ENCODE data around the gene ARF3. TPM values are rescaled to one million over a fixed set of nuclear protein-coding genes. Genes with fewer than 3 reads are reported as not detected.
A peak's percentile ranks its signal among the peaks of the same experiment; 100 is the strongest.

Gene ARF3
- total and polyA plus RNA-seq, 2 donors (not counting 1 experiment from before 2014, with no cell fraction given) = 28.1 to 182 TPM

- DNase-seq (ENCODE audit: low read depth in 2 of 2) = peak in 1 of 2 donors; percentile 26
- H2AFZ ChIP-seq (ENCODE audit: low read length) = no peak overlapping the region
- peaks cover 12% of the 10 kb centered on the region for H3K36me3 ChIP-seq (ENCODE audit: control insufficient read depth, insufficient read depth, low read length)
- H3K27me3 ChIP-seq (ENCODE audit: control insufficient read depth, insufficient read depth, low read length) = peaks cover 16% of the 10 kb centered on the region
- peak overlapping the region; percentile 6 to 47 (median 20) for H3K4me3 ChIP-seq (replicated peaks in 1 of 4; ENCODE audit: control extremely low read depth in 1 of 4, insufficient read depth in 1 of 4, low read depth in 3 of 4, low read length in 4 of 4)
- TF ChIP-seq EZH2 (IDR thresholded peaks at IDR 0.05; ENCODE audit: low read length, missing control alignments) = peak; percentile 58
- TF ChIP-seq CTCF (conservative IDR thresholded peaks at IDR 0.05 in 1 of 2, IDR thresholded peaks at IDR 0.05 in 1 of 2; ENCODE audit: low read depth in 1 of 2, low read length in 2 of 2) = no peak
- H4K20me1 ChIP-seq (ENCODE audit: control insufficient read depth, extremely low read depth, insufficient read depth, low read length) = no peaks in the 10 kb centered on the region
- no peaks in the 10 kb centered on the region for H3K79me2 ChIP-seq (ENCODE audit: control insufficient read depth, insufficient read depth, low read length)
- H3K9ac ChIP-seq (ENCODE audit: insufficient read depth, low read length) = no peak overlapping the region
- no peak overlapping the region for H3K27ac ChIP-seq (ENCODE audit: insufficient read depth, low read length)
- peak overlapping the region; percentile 75 for H3K4me2 ChIP-seq (ENCODE audit: extremely low read depth, insufficient read depth, low read length)
- no peaks in the 10 kb centered on the region for H3K9me3 ChIP-seq (ENCODE audit: control insufficient read depth, insufficient read depth, low read depth, low read length)
- peaks cover 14% of the 10 kb centered on the region for H3K4me1 ChIP-seq (ENCODE audit: control insufficient read depth, extremely low read depth, insufficient read depth, low read length)
Observed at GRCh38 chr12:48998497-48999353, 41.4 kb upstream of the ARF3 start.

GRCh38 chr12:48997719-48998496 lies 40.6 kb upstream of the ARF3 start:
- H4K20me1 ChIP-seq (ENCODE audit: control insufficient read depth, extremely low read depth, insufficient read depth, low read length) = no peaks in the 10 kb centered on the region
- no peak overlapping the region for H3K27ac ChIP-seq (ENCODE audit: insufficient read depth, low read length)
- H3K79me2 ChIP-seq (ENCODE audit: control insufficient read depth, insufficient read depth, low read length) = no peaks in the 10 kb centered on the region
- no peak for DNase-seq (ENCODE audit: low read depth in 2 of 2)
- TF ChIP-seq EZH2 (IDR thresholded peaks at IDR 0.05; ENCODE audit: low read length, missing control alignments) (peak; percentile 87), CTCF (conservative IDR thresholded peaks at IDR 0.05 in 1 of 2, IDR thresholded peaks at IDR 0.05 in 1 of 2; ENCODE audit: low read depth in 1 of 2, low read length in 2 of 2) (no peak)
- H3K9me3 ChIP-seq (ENCODE audit: control insufficient read depth, insufficient read depth, low read depth, low read length) = no peaks in the 10 kb centered on the region
- no peak overlapping the region for H2AFZ ChIP-seq (ENCODE audit: low read length)
- H3K27me3 ChIP-seq (ENCODE audit: control insufficient read depth, insufficient read depth, low read length) = peaks cover 18% of the 10 kb centered on the region
- H3K4me3 ChIP-seq (replicated peaks in 1 of 4; ENCODE audit: control extremely low read depth in 1 of 4, insufficient read depth in 1 of 4, low read depth in 3 of 4, low read length in 4 of 4) = peak overlapping the region in 3 of 4 experiments; percentile 6 to 47 (median 30)
- H3K9ac ChIP-seq (ENCODE audit: insufficient read depth, low read length) = no peak overlapping the region
- H3K36me3 ChIP-seq (ENCODE audit: control insufficient read depth, insufficient read depth, low read length) = peaks cover 5% of the 10 kb centered on the region
- H3K4me1 ChIP-seq (ENCODE audit: control insufficient read depth, extremely low read depth, insufficient read depth, low read length) = peaks cover 14% of the 10 kb centered on the region
- H3K4me2 ChIP-seq (ENCODE audit: extremely low read depth, insufficient read depth, low read length) = peak overlapping the region; percentile 75
